Muscle layer of duodenum (tissue), 2 donors: ENCODE results near the gene RAD51B.
A peak's percentile ranks its signal among the peaks of the same experiment; 100 is the strongest.

ENCODE experiments used
- H3K27ac ChIP-seq: one replicate; pipeline ENCODE4 v1.7.0; 2013; ENCODE audit warnings: mild to moderate bottlenecking, low read length
- H3K27me3 ChIP-seq: one replicate; pipeline ENCODE4 v1.7.0; 2013; ENCODE audit warnings: low read depth, mild to moderate bottlenecking, control low read depth, low read length
- H3K36me3 ChIP-seq, 2 donors: one replicate each; pipeline ENCODE4 v1.7.0; 2013; ENCODE audit warnings: low read length in 2 of 2, control low read depth in 1 of 2, mild to moderate bottlenecking in 1 of 2; ENCODE audit not compliant: insufficient read depth in 2 of 2, control insufficient read depth in 1 of 2
- H3K4me1 ChIP-seq, 2 donors: one replicate each; pipeline ENCODE4 v1.7.0; 2013; ENCODE audit warnings: low read length in 2 of 2, mild to moderate bottlenecking in 2 of 2, control low read depth in 1 of 2, moderate library complexity in 1 of 2; ENCODE audit not compliant: insufficient read depth in 2 of 2, control insufficient read depth in 1 of 2
- H3K4me3 ChIP-seq, 2 donors: one replicate each; pipeline ENCODE4 v1.7.0; 2013; ENCODE audit warnings: low read length in 2 of 2, low read depth in 1 of 2, mild to moderate bottlenecking in 1 of 2
- H3K9me3 ChIP-seq, 2 donors: one replicate each; pipeline ENCODE4 v1.7.0; 2013; ENCODE audit warnings: low read length in 2 of 2, control low read depth in 1 of 2, mild to moderate bottlenecking in 1 of 2; ENCODE audit not compliant: control insufficient read depth in 1 of 2
- donor health status: healthy.

The RAD51B gene

DNA sequence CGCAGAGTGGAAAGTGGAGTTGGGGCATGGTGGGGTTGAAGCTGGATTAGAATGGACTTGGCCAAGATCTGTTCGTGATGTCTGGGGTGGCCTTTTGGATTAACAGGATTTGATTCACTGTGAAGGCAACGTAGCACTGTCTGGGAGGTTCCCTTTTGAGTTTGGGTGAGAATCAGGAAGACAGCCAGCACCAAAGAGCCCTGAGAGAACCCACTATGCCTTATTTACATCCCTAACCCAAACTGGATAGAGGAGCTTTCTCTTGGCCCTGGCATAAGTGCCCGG is 703.7 kb downstream of the RAD51B start:
- Histone ChIP-seq H3K27me3 (no peaks in the 10 kb centered on the region), H3K9me3 (no peaks in the 10 kb centered on the region), H3K36me3 (no peaks in the 10 kb centered on the region), H3K4me1 (peaks cover 42 to 44% of the 10 kb centered on the region in 2 donors), H3K27ac (peak overlapping the region; percentile 36), H3K4me3 (no peak overlapping the region)

DNA sequence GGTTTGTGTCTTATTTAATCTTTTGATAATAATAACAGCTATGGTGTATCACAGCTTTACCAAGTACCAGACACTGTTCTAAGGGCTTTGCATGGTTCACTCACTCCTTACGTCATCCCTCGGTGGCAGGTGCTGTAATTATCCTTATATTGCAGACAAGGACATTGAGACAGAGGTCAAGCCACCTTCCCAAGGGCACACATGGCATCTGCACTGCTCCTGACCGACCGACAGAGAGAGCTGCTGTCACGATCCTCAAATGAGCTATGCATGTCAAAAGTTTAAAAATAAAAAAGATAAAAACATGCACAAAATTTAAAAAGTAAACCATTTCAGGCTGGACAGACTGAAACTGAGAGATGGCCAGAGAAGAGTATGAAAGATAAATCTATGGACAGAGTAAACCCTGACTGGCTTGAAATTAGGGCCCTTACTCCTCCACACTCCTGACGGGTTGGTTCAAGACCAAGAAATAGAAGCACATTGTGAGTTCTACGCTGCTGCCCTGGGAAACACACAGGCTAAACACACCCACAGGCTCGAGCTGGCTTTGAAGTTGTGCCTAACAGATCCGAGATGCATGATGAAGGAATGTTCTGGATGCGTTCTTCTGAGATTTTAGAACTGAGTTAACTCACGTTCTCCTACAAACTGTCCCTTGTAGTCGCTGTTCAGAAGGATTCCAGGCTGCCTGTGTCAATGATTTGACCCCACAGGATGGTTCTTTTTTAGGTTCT is 704.6 kb downstream of the RAD51B start:
- H3K27me3 ChIP-seq: no peaks in the 10 kb centered on the region
- no peak overlapping the region for H3K4me3 ChIP-seq
- H3K9me3 ChIP-seq: no peaks in the 10 kb centered on the region
- H3K4me1 ChIP-seq: peaks cover 35 to 37% of the 10 kb centered on the region in 2 donors
- peak overlapping the region; percentile 58 for H3K27ac ChIP-seq
- no peaks in the 10 kb centered on the region for H3K36me3 ChIP-seq

DNA sequence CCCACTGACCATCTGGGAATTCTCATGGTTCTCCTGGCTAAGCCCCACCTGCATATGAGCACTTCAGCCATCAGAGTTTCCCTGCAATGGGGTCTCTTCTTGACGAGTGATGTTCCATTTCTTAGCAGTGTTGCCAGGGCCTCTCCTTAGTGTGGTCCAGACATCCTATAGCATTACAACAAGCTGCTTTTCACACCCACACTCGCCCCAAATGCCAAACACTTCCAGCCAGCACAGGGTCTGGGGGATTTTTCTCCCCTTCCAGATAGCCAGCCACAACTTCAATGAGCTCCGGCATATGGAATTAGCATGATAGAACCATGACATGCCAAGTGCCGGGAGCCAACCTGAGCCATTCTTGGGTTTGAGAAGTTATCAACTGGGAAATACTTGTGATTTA is 705.9 kb downstream of the RAD51B start:
- Histone ChIP-seq H3K27me3 (no peaks in the 10 kb centered on the region), H3K4me3 (no peak overlapping the region), H3K27ac (no peak overlapping the region), H3K4me1 (peaks cover 27 to 33% of the 10 kb centered on the region in 2 donors), H3K36me3 (no peaks in the 10 kb centered on the region), H3K9me3 (peaks cover 3 to 4% of the 10 kb centered on the region in 2 donors)

DNA sequence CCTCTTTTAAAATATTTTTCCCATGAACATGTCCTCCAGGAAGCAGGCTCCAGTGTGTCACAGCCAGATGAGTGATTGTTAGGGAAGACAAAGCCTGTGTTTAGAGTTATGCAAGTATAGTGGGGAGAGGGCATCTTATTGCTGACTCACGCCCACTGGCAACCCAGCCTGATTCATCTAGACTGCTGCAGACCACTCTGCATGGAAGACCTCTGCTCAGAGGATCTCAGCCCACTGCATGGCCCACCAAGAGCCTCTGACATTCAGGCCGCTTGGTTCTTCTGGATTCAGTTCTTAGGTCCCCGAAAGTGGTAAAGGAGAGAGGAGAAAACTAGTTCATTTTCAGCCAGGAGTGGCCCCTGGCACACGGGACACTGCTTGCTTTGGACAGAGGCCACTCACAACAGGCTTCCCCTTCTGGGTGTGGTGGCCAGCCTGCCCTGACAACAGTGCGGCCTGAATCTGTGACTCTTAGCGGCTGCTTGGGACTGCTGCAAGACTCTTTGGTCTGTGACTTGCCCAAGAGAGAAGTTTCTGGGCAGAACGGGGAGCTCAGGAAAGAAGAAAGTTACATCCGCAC is 707.0 kb downstream of the RAD51B start:
- H3K4me3 ChIP-seq: no peak overlapping the region
- no peaks in the 10 kb centered on the region for H3K27me3 ChIP-seq
- peaks cover 4% of the 10 kb centered on the region in 2 donors for H3K9me3 ChIP-seq
- no peaks in the 10 kb centered on the region for H3K36me3 ChIP-seq
- peaks cover 24 to 29% of the 10 kb centered on the region in 2 donors for H3K4me1 ChIP-seq
- H3K27ac ChIP-seq: no peak overlapping the region

DNA sequence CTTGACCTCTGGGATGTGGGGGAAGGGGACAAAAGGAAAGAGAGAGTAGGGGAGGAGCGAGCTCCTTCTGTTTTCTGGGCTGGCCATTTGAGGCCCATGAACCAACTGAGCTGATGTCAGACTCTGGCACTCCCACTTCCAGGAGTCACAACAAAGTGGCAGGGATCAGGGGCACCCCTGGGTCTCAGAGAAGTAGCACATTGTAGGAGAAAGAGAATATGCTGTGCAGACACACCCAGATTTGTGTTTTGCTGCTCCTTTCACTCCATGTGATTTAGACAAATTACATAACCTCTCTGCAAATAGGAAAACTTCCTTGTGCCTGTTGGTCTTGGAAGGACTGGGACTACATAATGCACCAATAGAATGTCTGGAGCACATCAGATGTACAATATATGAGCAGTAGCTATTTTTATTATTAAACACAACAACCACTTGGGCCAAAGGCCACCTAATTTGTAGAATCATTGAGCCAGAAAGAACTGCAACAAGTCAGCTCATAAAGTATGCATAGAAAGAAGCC is 707.8 kb downstream of the RAD51B start:
- Histone ChIP-seq H3K4me3 (no peak overlapping the region), H3K27me3 (no peaks in the 10 kb centered on the region), H3K27ac (peak overlapping the region; percentile 68), H3K36me3 (no peaks in the 10 kb centered on the region), H3K9me3 (peaks cover 4% of the 10 kb centered on the region in 2 donors), H3K4me1 (peaks cover 17 to 24% of the 10 kb centered on the region in 2 donors)

DNA sequence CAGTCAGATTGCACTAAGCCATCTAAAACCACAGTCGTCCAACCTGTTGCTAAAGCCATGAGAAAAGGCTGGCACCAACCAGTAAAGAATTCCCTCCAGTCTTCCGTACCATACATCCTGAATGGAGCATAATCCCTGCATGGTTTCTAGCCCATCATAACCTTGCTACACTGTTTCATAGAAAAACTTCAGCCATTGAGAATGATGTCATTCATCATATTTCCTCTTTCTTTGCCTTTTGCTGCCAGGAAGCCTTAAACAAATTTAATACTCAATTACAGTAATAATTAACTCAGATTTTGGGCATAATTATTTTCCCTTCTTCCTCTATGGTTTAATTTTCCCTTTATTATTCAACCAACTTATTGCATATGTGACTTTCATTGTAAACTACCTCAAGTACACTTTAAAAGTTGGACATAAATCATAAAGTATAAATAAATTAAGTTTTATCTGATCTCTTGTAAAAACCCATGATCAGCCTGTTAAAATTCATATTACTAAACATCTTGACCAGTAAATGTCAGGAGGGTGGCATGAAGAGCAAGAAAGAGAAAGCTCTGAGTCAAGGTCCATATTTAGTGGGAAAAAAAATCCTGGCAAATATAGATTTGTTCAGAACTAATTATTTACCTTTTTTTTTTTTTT is 708.6 kb downstream of the RAD51B start:
- peaks cover 4% of the 10 kb centered on the region in 2 donors for H3K9me3 ChIP-seq
- H3K27me3 ChIP-seq: no peaks in the 10 kb centered on the region
- H3K4me1 ChIP-seq: peaks cover 13 to 16% of the 10 kb centered on the region in 2 donors
- H3K27ac ChIP-seq: no peak overlapping the region
- no peak overlapping the region for H3K4me3 ChIP-seq
- no peaks in the 10 kb centered on the region for H3K36me3 ChIP-seq

DNA sequence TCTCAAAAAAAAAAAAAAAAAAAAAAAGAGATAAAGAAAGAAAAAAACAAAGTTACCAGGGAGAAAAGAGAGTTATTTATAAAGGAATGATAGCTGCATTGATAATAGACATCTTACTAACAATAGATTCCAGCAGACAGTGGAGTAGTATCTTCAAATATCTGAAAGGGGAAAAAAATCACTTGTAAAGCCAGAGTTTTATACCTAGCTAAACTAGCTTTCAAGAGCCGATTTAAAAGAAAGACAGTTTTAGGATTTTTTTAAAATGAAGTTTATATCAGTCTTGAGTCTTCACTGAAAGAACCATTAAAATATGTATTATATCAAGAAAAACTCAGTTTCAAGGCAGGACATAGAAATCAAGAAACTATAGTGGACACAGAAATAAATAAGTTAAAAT is 710.9 kb downstream of the RAD51B start:
- no peaks in the 10 kb centered on the region for H3K36me3 ChIP-seq

DNA sequence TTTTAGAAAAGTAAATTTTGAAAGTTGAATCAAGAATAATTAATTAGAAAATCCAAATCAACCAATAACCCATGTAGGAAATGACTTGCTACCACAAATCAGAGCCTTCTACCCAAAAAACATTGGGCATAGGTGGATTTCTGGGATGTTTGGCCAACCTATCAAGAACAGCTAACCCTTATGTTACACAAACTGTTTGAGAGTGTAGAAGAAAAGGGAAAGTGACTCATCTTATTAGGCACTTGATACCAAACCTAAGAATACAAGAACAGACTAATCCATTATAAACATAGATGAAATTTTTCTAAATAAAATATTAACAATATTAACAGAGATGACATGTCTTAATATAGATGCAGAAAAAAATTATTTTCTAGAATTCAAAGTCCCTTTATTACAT is 712.9 kb downstream of the RAD51B start:
- Histone ChIP-seq H3K27ac (no peak overlapping the region), H3K9me3 (peaks cover 4% of the 10 kb centered on the region in 2 donors), H3K27me3 (no peaks in the 10 kb centered on the region), H3K4me3 (no peak overlapping the region), H3K36me3 (no peaks in the 10 kb centered on the region), H3K4me1 (peaks cover 2 to 9% of the 10 kb centered on the region in 2 donors)

More for the DNA sequence above, 710.9 kb downstream of the RAD51B start:
- no peaks in the 10 kb centered on the region for H3K27me3 ChIP-seq
- H3K27ac ChIP-seq: no peak overlapping the region
- H3K4me3 ChIP-seq: no peak overlapping the region
- peaks cover 4% of the 10 kb centered on the region in 2 donors for H3K9me3 ChIP-seq
- peaks cover 13 to 14% of the 10 kb centered on the region in 2 donors for H3K4me1 ChIP-seq

DNA sequence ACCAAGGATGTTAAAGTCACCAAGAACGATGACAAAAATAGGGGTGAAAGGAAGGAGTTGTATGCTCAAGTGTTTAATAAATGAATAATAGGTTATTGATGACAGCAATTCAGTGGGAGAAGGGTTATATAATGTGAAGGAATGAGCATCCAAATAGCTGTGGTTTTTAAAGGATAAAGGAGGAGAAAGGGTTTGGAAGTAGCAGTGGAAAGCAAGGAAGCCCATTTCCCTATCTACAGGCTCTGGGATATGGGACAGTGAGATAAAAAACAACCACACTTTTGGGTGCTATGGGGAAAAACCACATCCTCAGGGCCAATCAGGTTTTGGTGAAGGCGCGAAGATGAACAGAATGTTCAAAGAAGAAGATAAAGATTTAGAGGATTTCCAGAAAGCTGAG is 714.7 kb downstream of the RAD51B start:
- Histone ChIP-seq H3K27ac (no peak overlapping the region), H3K36me3 (no peaks in the 10 kb centered on the region), H3K4me3 (no peak overlapping the region), H3K27me3 (no peaks in the 10 kb centered on the region), H3K9me3 (peaks cover 4% of the 10 kb centered on the region in 2 donors), H3K4me1 (no peaks in the 10 kb centered on the region)

DNA sequence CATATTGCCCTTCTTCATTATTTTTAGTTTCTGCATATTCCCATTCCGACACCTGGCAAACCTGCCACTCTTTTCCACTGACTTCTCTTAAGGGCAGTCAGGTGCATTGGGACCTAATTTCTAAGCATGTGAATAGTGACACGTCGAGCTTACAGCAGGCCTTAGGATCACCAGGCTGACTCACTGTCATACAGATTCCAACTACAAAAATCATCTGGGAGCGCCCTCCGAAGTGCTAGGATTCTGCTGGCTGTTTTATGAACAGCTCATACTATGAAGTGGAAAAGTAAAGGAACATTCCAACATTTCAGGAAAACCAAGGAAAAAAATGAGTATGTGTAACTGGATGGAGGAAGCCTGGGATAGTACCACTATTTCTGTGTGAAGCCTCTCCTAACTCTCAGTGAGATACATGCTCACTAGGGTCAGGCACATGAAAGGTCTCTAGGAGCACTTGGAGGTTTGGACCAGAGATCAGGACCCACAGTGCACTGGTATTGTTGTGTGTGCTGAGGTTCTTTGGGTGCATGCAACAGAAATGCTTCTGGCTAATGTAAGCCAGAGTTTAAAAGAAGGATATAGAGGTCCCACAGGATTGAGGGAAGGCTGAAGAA is 715.9 kb downstream of the RAD51B start:
- Histone ChIP-seq H3K36me3 (no peaks in the 10 kb centered on the region), H3K27ac (no peak overlapping the region), H3K4me1 (no peaks in the 10 kb centered on the region), H3K4me3 (no peak overlapping the region), H3K27me3 (no peaks in the 10 kb centered on the region), H3K9me3 (peaks cover under 1% of the 10 kb centered on the region in 2 donors)

DNA sequence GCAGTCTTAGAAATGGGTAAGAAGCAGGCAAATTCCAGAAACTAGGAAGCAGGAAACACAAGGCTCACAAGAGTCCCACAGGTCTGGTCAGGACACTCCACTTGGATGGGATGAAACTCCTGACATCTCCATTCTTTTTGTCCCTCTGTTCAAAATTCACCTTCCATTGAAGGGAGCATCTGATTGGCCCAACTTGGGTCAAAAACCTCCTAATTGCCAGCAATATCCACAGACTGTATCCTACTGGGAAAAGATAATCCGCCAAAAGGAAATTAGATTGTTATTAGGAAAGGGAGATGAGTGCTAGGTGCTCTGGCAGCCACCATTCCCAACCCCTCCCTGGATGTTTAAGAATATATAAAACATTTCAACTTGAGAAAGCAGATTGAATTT is 716.4 kb downstream of the RAD51B start:
- Histone ChIP-seq H3K27ac (no peak overlapping the region), H3K4me3 (no peak overlapping the region), H3K36me3 (no peaks in the 10 kb centered on the region), H3K9me3 (no peaks in the 10 kb centered on the region), H3K4me1 (peaks cover 1 to 4% of the 10 kb centered on the region in 2 donors), H3K27me3 (no peaks in the 10 kb centered on the region)
